Ramos (cell line): ENCODE measurements around the gene TDP1.

Source experiments
- in situ Hi-C: fragments of 300-500 bp; cut with MboI; formaldehyde crosslinking; loops from one replicate; pipeline ENCODE4 v1.14.3; 2022; ENCODE audit warnings: low sequenced_read_pairs; ENCODE audit not compliant: unreplicated experiment

TDP1 gene

GRCh38 chr14:89936654-89937185, 19.0 kb upstream of the TDP1 start:
- in situ Hi-C loops = loop anchor here (10.0 kb wide), 1 partner anchor 298 kb away; no protein-coding TSS in a partner anchor

- in situ Hi-C loops = no loop called here
Observed at GRCh38 chr14:89941830-89942377, 13.8 kb upstream of the TDP1 start.

DNA sequence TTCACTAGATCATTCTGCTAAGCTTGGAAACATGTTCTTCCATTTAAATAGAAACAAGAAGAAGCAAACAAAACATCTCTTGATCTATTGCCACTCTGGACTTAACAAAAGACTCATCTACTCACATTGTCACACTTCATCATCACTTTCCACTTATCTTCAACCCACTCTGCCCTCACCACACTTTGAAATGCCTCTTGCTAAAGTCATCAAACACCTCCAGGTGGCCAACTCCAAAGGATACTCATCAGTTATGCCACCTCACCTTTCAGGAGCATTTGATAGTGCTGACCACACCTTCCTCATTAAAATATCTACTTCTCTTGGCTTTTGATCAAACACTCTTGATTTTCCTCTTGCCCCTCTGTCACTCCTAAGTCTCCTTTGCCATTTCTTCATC, 8.4 kb upstream of the TDP1 start:
- in situ Hi-C loops = no loop called here

DNA sequence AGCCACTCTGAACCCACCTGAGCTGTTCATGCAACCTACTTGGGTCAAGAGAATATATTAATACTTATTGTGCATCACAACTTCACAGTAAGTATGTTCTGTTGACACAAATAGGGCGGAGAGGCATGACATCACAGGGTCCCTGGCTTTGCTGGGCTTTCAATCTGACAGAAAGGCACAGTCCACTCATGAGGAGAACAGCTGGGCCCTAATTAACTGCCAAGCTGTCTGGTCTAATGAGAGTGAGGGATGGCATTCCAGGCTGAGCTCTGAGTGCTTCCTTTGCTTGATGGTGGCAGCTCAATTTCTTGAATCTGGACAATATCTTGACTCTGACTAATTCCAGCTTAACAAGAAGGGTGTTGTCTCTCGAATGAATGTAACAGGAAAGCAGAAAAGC, 3.2 kb upstream of the TDP1 start:
- in situ Hi-C loops = no loop called here

GRCh38 chr14:89953602-89954001, 2.1 kb upstream of the TDP1 start:
- in situ Hi-C loops = no loop called here

DNA sequence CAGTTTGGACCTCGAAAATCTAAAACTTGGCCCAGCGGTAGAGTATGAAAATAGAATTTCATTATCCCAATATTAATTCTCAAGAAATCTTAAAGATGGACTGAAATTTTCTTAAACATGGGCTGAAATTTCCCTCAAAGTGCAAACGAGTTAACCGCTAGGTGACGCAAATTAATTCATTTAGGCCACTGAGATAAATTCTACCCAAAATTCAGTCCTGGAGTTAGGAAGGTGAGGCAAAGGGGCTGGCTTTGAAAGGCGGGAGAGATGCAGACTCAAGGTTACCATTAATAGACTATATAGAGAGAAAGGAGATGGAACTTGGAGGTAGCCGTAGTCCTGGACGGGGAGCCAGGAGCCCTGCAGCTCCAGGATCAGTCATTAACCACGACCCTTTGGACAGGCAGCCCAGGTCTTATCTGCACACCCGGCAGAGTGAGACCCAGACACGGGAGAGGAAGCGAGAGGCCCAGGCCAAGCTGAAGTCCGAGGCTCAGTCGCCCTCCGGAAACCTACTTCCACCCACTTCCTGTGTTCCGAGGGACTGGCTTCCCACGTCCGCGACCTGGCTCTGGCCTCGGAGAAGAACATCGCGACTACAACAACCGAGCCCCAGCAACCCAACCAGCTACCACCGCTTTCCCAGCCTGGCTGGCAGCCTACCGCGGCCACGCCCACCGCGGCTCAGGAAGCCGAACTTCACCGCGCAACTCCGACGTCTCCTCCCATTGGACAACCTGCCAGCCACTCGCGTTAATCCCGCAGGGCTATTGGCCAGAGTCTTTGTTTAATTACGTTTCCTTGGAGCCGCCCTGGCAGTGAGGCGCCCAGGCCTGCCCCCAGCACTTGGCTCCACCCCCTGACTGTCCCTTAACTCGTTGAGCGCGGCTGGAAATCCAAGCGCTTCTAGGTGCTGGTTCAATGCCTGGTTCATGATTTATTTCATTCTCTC, 1.4 kb upstream of the TDP1 start, which contains the start of gene EFCAB11:
EFCAB11 (minus strand) TSS at position 661 of the 952 bp plus-strand sequence; CDS start at position 591, 70 bp downstream.
- in situ Hi-C loops = no loop called here

GRCh38 chr14:89955022-89955744, 544 bp upstream of the TDP1 start:
- in situ Hi-C loops = no loop called here

DNA sequence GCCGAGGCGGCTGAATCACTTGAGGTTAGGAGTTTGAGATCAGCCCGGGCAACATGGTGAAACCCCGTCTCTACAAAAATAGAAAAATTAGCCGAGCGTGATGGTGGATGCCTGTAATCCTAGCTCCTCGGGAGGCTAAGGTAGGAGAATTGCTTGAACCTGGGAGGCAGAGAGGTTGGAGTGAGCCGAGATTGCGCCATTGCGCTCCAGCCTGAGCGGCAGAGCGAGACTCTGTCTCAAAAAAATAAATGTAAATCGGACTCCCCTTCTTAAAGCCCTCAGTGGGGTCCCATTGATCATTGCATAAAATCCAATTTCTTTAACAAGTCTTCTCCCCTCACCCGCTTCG, 908 bp downstream of the TDP1 start:
- in situ Hi-C loops = no loop called here

DNA sequence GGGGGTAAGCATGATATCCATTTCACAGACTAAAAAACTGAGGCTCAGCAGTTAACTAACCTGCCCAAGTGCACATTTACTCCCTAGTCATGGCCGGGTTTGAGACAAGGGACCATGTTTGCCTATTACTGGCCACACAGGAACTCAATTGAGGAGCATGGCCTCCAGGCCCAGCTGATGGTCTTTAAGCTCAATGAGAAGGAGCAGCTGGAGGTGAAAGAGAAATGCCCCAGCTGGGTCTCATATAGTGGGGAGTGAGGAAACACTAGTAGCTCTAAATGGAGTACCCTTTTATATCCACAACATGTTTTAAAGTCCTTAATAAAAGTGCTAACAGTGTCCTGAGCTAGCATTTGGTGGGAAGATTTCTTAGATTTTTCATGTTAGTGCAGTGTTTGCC, 1.6 kb downstream of the TDP1 start:
- in situ Hi-C loops = no loop called here

DNA sequence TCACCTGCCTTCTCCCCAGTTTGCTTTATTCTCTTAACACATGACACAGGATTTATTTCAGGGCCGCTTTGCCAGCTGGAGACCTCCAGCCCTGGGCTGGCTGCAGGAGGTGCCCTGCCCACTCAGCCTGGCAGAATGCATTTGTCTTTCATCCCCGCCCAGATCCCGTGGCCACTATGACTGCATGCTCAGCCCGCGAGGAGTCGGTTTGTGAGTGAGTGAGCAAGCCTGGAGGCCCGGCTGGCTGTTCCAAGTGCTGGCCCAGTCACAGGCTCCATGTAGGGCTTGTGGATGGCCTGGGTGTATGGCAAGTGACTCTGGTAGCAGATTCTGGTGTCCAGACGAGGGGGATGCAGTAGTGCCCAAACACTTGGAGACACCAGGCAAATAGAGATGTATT, 2.1 kb downstream of the TDP1 start:
- in situ Hi-C loops = no loop called here

- in situ Hi-C loops = no loop called here
Observed at GRCh38 chr14:89958966-89959365, 3.2 kb downstream of the TDP1 start.

DNA sequence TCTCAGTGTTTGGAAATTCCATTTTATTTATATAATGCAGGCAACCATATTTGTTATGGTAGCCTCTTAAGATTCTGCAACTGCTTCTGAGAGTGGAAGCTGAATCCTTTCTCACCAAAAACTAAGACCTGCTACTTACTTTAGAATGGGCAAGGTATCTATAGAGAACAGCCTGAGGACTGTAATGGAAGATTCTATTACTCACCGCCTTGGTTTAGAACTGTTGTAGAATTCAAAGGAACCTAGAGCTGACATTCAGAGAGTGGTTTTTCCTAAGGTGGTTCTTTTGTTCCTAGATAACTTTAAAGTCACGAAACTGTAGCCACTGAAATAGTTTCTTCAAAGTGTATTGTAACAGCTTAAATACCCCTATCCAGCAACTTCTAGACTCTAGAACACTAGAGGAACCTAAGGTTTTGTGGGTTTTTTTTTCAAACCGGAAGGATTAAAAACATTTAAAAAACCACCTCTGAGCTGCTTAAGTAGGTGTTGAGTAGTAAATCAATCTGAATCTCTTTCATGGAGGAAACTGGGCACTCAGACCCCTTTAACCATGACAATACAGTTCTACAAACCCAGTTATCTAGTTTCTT, 4.2 kb downstream of the TDP1 start:
- in situ Hi-C loops = no loop called here

GRCh38 chr14:89960914-89961313, 5.2 kb downstream of the TDP1 start:
- in situ Hi-C loops = no loop called here

DNA sequence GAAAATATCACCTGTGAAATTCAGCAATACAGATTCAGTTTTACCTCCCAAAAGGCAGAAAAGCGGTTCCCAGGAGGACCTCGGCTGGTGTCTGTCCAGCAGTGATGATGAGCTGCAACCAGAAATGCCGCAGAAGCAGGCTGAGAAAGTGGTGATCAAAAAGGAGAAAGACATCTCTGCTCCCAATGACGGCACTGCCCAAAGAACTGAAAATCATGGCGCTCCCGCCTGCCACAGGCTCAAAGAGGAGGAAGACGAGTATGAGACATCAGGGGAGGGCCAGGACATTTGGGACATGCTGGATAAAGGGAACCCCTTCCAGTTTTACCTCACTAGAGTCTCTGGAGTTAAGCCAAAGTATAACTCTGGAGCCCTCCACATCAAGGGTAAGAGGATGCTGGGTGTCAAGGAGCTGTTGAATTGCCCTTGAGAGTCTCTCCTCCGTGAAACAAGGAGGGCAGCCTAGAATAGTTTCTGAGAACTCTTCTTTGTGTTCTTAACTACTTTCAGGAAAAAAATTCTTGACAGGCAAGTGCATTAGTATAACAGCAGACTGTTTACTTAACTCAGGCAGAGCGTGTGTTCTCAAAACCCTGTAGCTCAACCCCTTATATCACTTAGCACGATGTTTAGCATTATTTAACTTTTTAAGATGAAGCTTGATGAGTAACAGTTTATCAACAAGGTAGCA, 7.7 kb downstream of the TDP1 start:
- in situ Hi-C loops = no loop called here

DNA sequence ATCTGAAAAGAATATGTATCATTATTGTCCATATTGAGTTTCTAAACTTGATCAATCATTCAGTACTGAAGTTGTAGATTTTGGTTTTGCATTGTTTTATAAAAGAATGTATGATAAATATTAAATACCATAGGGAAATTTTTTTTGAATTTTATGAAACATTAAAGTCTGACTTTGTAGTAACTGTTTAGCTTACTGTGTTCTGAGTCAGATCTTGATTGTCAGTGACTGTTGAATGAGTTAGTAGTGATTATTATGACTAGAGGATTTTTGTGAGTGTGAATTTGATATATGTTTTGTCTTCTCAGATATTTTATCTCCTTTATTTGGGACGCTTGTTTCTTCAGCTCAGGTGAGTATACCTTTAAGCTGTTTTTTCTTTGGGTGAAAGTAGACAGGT, 10.1 kb downstream of the TDP1 start:
- in situ Hi-C loops = no loop called here

- in situ Hi-C loops = no loop called here
Observed at GRCh38 chr14:89973234-89973823, 17.6 kb downstream of the TDP1 start.

- in situ Hi-C loops = no loop called here
Observed at GRCh38 chr14:89977668-89978067, 21.9 kb downstream of the TDP1 start.

GRCh38 chr14:89978656-89979055, 22.9 kb downstream of the TDP1 start:
- in situ Hi-C loops = no loop called here

DNA sequence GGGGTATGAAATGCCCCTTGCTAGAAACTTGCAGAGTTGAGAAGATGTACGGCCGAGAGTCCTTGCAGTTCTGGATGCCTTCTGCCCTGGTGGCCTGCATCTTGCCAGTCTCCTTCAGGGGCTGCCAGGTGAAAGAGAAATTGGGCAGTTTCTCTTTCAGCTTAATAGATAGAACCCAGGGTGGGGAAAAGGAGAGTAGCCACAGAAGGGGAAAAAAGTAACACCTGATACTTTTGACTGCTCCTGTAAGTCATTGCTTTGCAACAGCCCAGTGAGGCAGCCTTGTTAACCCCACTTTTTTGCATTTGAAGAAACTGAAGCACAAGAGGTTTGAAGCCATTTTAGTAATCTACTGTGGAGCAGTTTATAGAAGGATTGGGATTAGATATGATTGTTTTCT, 27.6 kb downstream of the TDP1 start:
- in situ Hi-C loops = no loop called here
